ENCODE results near the gene ZP3.
"Not testable (repeated sequence)": the region's sequence is repeated elsewhere in the genome, so short reads cannot be mapped to it uniquely, and the experiment has no call there.

ZP3 gene

GRCh38 chr7:76442664-76443446, 18.1 kb downstream of the ZP3 start:
- not testable (repeated sequence) for DNase-seq (ENCODE audit: low spot score)

GRCh38 chr7:76443846-76444245, 19.1 kb downstream of the ZP3 start:
- DNase-seq (ENCODE audit: low spot score): not testable (repeated sequence)

GRCh38 chr7:76445577-76446008, 20.8 kb downstream of the ZP3 start:
- not testable (repeated sequence) for DNase-seq (ENCODE audit: low spot score)

GRCh38 chr7:76457017-76457416, 32.3 kb downstream of the ZP3 start:
- not testable (repeated sequence) for DNase-seq (ENCODE audit: low spot score)

- not testable (repeated sequence) for DNase-seq (ENCODE audit: low spot score)
Measured at GRCh38 chr7:76458504-76458903, 33.8 kb downstream of the ZP3 start.

- not testable (repeated sequence) for DNase-seq (ENCODE audit: low spot score)
Measured at GRCh38 chr7:76460767-76461166, 36.0 kb downstream of the ZP3 start.

GRCh38 chr7:76461464-76462101, 36.8 kb downstream of the ZP3 start, which contains the start of gene DTX2:
TSS of gene DTX2 (plus strand) at chr7:76461709. CDS start at chr7:76480510, 18,801 bp downstream.
- DNase-seq (ENCODE audit: low spot score): not testable (repeated sequence)

GRCh38 chr7:76462271-76462882, 37.6 kb downstream of the ZP3 start:
- not testable (repeated sequence) for DNase-seq (ENCODE audit: low spot score)

- not testable (repeated sequence) for DNase-seq (ENCODE audit: low spot score)
Measured at GRCh38 chr7:76464959-76465358, 40.2 kb downstream of the ZP3 start.

- not testable (repeated sequence) for DNase-seq (ENCODE audit: low spot score)
Measured at GRCh38 chr7:76465950-76466349, 41.2 kb downstream of the ZP3 start.

GRCh38 chr7:76467743-76468404, 43.1 kb downstream of the ZP3 start:
- DNase-seq (ENCODE audit: low spot score): not testable (repeated sequence)

- not testable (repeated sequence) for DNase-seq (ENCODE audit: low spot score)
Measured at GRCh38 chr7:76471556-76472221, 46.9 kb downstream of the ZP3 start.

- DNase-seq (ENCODE audit: low spot score): not testable (repeated sequence)
Measured at GRCh38 chr7:76473097-76473496, 48.3 kb downstream of the ZP3 start.

GRCh38 chr7:76476280-76476679, 51.5 kb downstream of the ZP3 start:
- not testable (repeated sequence) for DNase-seq (ENCODE audit: low spot score)

- DNase-seq (ENCODE audit: low spot score): not testable (repeated sequence)
Measured at GRCh38 chr7:76476742-76477474, 52.2 kb downstream of the ZP3 start.

GRCh38 chr7:76479628-76480027, 54.9 kb downstream of the ZP3 start:
- not testable (repeated sequence) for DNase-seq (ENCODE audit: low spot score)

- DNase-seq (ENCODE audit: low spot score): not testable (repeated sequence)
Measured at GRCh38 chr7:76480403-76481253, 55.9 kb downstream of the ZP3 start.

GRCh38 chr7:76482660-76483059, 57.9 kb downstream of the ZP3 start:
- not testable (repeated sequence) for DNase-seq (ENCODE audit: low spot score)

- not testable (repeated sequence) for DNase-seq (ENCODE audit: low spot score)
Measured at GRCh38 chr7:76483081-76483480, 58.3 kb downstream of the ZP3 start.

GRCh38 chr7:76484456-76484855, 59.7 kb downstream of the ZP3 start:
- DNase-seq (ENCODE audit: low spot score): not testable (repeated sequence)

Data from hematopoietic multipotent progenitor cell treated with erythropoietin and hydrocortisone succinate and interleukin-3 and kit ligand, for 15 days (in vitro differentiated cells).